ENCODE data around the gene CACNB4.
"Not testable (repeated sequence)": the region's sequence is repeated elsewhere in the genome, so short reads cannot be mapped to it uniquely, and the experiment has no call there.

Gene CACNB4

GRCh38 chr2:151907286-151908203 is 191.3 kb downstream of the CACNB4 start:
- DNase-seq (ENCODE audit: low read depth, low spot score), result no peak

DNA sequence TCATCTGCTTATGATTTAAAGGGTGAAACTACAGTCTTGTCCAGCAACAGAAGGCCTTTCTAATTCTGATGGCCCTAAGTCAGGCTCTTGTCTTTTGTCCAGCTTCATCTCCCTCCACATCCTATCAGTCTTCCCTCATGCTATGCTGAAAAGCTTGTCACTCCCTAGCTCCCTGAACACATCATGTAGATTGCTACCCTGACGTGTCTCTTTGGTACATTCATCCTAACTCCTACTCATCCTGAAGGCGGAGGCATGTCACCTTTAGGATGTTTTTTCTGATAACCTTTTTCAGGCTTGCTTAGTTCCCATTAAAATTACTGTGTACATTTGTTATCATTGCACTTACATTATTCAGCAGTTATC is 192.2 kb downstream of the CACNB4 start:
- DNase-seq (ENCODE audit: low read depth, low spot score), result no peak

DNA sequence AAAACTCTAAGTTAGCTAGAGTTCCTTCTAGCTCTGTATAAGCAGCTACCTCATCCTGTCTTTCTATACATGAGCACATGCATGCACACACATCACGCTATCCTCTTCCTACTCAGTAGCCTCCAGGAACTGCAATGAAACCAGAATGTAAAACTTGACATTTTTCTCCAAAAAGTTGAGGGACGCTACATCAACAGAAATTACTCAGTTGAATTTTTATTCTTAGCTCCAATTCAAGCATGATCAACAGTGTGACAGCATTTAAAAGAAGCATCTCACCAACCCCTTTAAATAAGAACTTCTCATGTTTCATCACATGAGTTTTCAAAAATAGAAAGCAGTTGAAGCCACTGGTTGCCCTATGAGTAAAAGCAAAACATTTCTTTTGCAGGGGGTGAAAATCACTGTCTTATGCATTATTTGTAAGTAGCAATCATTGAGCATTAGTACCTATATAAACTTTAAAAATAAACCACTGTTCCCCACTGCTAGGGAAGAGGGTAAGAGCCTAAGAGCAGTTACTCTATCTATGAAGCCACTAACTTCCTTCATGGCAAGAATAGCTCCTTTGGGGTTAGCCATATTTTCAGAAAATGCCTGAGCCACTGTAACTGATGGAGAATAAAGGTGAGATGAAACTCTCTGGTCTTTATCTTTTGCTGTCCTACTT is 192.7 kb downstream of the CACNB4 start:
- no peak for DNase-seq (ENCODE audit: low read depth, low spot score)

DNA sequence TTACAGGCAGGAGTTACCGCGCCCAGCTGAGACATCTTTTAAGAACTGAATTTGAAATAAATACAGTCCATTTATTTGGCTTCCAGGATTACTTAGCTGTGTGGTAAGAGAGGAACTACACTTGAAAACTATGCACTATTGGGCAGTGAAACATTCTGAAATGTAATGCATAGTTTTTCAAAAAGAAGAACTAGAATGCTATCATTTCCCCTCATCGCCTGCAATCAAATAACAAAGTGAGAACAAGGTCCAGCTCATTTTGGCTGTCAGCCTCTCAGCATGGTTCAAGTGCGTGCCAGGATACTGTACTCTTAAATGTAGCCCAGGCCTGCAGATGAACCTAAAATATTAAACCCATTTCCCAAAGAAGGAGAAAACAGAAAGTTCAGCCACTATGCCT is 194.0 kb downstream of the CACNB4 start:
- no peak for DNase-seq (ENCODE audit: low read depth, low spot score)

DNA sequence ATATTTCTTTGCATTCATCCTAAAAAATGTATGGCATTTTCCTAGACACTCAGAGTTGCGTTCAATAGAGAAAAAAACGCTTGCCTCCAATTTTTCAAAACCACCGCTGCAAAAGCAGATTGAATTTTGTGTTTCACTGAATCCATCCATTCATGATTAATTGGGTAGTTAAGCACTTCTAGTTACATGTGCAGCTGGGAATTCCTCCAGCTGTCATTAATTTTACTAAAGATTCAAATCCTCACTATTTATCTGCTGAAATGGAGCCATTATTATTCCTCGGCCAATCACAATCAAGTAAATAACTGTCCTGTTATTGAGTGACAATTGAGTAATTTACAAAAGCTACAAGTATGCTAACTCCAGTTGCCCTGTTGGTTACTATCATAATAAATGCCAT is 194.8 kb downstream of the CACNB4 start:
- DNase-seq (ENCODE audit: low read depth, low spot score), result no peak

DNA sequence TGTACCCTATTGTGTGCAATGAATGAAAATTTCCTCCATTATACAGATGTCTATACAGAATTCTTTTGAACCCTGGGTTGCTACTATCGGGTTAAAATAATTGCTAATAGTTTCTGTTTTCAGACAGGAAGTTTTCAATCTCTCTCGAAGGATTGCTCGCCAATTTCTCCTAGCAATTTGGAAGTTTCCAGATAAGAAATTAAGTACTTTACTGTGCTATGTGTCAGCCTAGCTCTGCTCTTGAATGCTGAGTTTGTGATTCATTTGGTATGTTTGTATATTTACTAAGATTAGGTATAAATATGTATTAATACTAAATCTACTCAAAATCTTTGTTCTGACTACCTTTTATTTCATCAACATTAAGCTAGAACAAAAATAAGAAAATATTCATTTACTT is 196.0 kb downstream of the CACNB4 start:
- no peak for DNase-seq (ENCODE audit: low read depth, low spot score)

- no peak for DNase-seq (ENCODE audit: low read depth, low spot score)
Measured at GRCh38 chr2:151900331-151900730, 198.5 kb downstream of the CACNB4 start.

GRCh38 chr2:151899156-151899555 is 199.7 kb downstream of the CACNB4 start:
- DNase-seq (ENCODE audit: low read depth, low spot score), result no peak

DNA sequence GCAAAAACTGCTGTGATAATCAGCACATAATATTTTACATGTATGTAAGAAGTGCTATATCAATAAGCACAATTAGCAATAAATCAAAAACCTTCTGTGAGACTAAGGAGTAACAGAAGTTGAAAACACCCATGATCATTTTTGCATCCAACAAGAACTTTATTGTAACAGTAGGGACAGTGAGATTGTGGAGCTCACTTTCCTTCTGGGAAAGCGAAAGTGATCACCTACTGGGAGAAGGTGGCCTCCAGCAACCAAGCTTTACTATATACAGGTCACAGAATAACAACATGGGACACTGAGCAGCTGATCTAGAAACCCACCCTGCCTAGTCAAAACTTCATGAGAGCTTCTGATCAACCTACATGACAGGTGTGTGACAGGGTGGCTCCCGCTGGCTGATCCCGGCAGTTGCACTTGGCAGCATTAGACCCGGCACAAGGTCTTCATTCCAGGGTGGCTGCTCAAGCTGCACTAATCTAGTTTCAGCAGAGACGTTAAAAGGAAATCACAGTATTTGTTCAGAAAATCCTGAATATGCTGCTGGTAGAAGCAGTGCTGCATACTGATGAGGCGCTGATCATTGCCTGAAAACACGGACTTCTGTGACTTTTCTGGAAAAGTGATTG is 207.2 kb downstream of the CACNB4 start:
- DNase-seq (ENCODE audit: low read depth, low spot score), result no peak

GRCh38 chr2:151887164-151887563 is 211.7 kb downstream of the CACNB4 start:
- no peak for DNase-seq (ENCODE audit: low read depth, low spot score)

- no peak for DNase-seq (ENCODE audit: low read depth, low spot score)
Measured at GRCh38 chr2:151886241-151886640, 212.6 kb downstream of the CACNB4 start.

DNA sequence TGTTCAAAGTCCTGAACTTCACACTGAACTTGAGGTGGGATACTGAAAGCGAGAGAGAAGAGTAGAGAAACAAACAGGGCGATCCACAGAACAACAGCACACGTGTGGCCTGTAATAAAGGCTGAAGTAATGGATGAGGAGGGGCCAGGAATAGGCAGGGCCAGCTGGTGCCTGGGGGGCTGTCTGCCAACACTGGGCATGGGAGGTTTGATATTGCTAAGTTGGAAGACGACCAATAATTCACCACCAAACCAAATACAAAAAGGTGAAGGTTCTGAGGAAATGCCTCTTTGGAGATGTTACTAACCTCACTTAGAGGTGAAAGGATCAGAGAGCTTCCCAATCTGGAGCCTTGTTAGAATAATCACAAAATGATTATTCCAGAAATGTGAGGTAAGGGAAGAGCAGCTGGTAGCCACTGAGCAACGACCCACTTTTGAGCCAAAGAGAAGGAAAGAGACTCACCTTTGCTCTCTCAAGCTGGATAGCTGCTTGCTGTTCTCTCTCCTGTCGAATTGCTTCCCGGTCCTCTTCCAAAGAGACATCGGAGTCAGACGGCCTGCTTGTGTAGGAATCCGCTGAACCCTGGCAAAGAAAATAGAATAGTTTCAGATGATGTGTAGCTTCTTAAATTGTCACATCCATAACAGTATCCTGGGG is 215.9 kb downstream of the CACNB4 start:
- DNase-seq (ENCODE audit: low read depth, low spot score), result no peak

GRCh38 chr2:151881342-151881741 is 217.5 kb downstream of the CACNB4 start:
- no peak for DNase-seq (ENCODE audit: low read depth, low spot score)

- DNase-seq (ENCODE audit: low read depth, low spot score), result no peak
Measured at GRCh38 chr2:151880586-151880985, 218.3 kb downstream of the CACNB4 start.

DNA sequence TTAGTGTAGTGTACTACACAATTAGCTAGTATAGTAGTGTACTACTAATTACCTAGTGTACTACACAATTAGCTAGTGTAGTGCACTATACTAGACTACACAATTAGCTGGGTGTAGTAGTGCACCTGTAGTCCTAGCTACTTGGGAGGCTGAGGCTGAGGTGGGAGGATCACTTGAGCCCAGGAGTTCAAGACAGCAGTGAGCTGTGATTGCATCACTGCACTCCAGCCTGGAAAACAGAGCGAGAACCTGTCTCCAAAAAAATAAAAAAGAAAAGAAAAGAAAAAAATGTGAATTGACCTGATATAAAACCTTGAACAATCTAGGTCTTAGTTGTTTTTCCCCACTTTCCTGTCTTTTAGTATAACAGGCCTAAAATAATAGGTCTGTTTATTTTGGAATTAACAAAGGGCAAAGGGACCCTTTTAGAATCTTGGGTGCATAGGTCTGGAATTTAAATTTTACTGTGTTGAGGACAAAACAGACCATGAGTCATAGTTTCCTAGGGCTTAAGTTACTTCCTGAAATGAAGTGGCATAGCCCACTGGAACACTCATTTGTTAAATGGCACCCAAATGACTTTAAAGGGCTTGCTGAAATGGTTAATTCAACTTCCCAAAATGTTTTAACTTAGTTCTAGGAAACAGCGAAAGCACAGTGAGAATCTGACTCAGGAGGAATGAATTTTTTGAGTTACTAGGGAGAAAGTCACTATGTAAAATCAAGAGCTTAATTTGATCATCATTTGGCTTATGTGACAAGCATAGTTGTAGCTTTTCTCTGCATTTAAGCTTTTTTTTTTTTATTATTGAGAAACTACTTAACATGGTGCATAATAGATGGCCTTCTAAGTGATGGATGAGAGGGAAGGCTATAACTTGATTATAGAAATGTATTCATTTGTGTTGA is 219.9 kb downstream of the CACNB4 start:
- DNase-seq (ENCODE audit: low read depth, low spot score), result no peak

DNA sequence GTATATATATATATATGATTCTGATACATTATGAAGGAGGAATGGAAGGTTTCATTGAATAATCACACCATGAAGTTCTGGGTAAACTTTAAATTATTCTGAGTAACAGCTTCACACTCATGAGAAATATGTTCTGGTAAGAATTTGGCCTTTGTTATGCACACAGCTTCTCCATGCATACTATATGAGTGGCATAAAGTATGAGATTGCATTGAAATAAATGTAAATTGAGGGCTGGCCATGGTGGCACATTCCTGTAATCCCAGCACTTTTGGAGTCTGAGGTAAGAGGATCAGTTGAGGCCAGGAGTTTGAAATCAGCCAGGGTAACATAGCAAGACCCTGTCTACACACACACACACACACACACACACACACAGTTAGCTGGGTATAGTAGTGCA is 220.6 kb downstream of the CACNB4 start:
- no peak for DNase-seq (ENCODE audit: low read depth, low spot score)

- not testable (repeated sequence) for DNase-seq (ENCODE audit: low read depth, low spot score)
Measured at GRCh38 chr2:151875631-151876030, 223.2 kb downstream of the CACNB4 start.

GRCh38 chr2:151872463-151872862 is 226.4 kb downstream of the CACNB4 start:
- DNase-seq (ENCODE audit: low read depth, low spot score), result no peak

DNA sequence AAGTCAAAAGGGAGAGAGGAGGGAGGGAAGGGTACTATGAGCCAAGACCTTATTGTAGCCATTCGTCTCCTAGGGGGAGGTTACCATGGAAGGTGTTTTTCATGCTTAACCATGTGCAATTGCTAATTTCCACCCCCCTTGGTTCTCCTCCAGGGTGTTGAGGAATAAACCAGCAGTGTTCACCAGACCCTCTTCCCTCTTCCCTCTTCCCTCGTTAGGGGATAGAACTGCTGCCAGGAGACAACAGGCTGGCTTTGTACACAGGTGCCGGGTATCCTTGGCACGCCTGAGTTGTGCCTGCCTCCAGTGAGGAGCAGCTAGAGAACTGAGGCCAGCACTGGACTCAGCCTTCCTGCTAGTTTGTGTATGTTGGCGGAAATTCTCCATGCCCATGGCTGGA is 229.6 kb downstream of the CACNB4 start:
- no peak for DNase-seq (ENCODE audit: low read depth, low spot score)

- DNase-seq (ENCODE audit: low read depth, low spot score), result no peak
Measured at GRCh38 chr2:151862700-151863099, 236.1 kb downstream of the CACNB4 start.

GRCh38 chr2:151861174-151861573 is 237.7 kb downstream of the CACNB4 start:
- DNase-seq (ENCODE audit: low read depth, low spot score), result no peak
